H1 (cell line): ENCODE results near the gene TYW5. TPM values are rescaled to one million over a fixed set of nuclear protein-coding genes. Genes with fewer than 3 reads are reported as not detected.

Source experiments
- CTCF ChIA-PET: fragments of 300-600 bp; sonication (Branson Sonifier 250); formaldehyde crosslinking; loops from one replicate; lab custom pipeline; 2021; ENCODE audit not compliant: partially characterized antibody; lab: Charles Lee
- POLR2A ChIA-PET: fragments of 300-600 bp; sonication (Branson Sonifier 250); formaldehyde crosslinking; loops from one replicate; lab custom pipeline; 2021; ENCODE audit warnings: inconsistent platforms; ENCODE audit not compliant: partially characterized antibody; lab: Charles Lee
- DNase-seq, 2 experiments: peaks; one replicate each; pipeline versions ENCODE4 v3.0.0 to v3.0.0-alpha.2; 2010 to 2022; ENCODE audit warnings: low spot score in 2 of 2, low read depth in 1 of 2, mixed read lengths in 1 of 2
- FAIRE-seq: peaks from 2 replicates; lab custom pipeline; 2011; peaks lifted over from hg19 to GRCh38; lab: Jason Lieb, UNC
- H2AFZ ChIP-seq: 2 replicates; pipeline ENCODE4 v1.8.1; 2012; ENCODE audit warnings: low read length, inconsistent platforms
- H2AK5ac ChIP-seq: 2 replicates; pipeline ENCODE4 v1.6.1; 2013; ENCODE audit warnings: low read depth, low read length
- H2BK120ac ChIP-seq: replicated peaks from 2 replicates; pipeline ENCODE3; 2013; ENCODE audit warnings: low read depth, low read length, inconsistent platforms
- H2BK12ac ChIP-seq: 2 replicates; pipeline ENCODE4 v1.6.1; 2013; ENCODE audit warnings: low read depth, low read length
- H2BK15ac ChIP-seq: 2 replicates; pipeline ENCODE4 v1.6.1; 2013; ENCODE audit warnings: low read length
- H2BK20ac ChIP-seq: 2 replicates; pipeline ENCODE4 v1.6.1; 2013; ENCODE audit warnings: low read length
- H2BK5ac ChIP-seq: 2 replicates; pipeline ENCODE4 v1.6.1; 2013; ENCODE audit warnings: low read depth, low read length
- H3K14ac ChIP-seq: 2 replicates; pipeline ENCODE4 v1.6.1; 2013; ENCODE audit warnings: inconsistent platforms; ENCODE audit not compliant: insufficient read length
- H3K18ac ChIP-seq: 2 replicates; pipeline ENCODE4 v1.6.1; 2013; ENCODE audit warnings: low read length; ENCODE audit errors: extremely low read depth
- H3K23ac ChIP-seq: 2 replicates; pipeline ENCODE4 v1.6.1; 2013; ENCODE audit warnings: inconsistent platforms; ENCODE audit not compliant: insufficient read length
- H3K23me2 ChIP-seq: 2 replicates; pipeline ENCODE4 v1.6.1; 2013; ENCODE audit warnings: low read depth, low read length
- H3K27ac ChIP-seq: 2 replicates; pipeline ENCODE4 v1.6.1; 2011; ENCODE audit warnings: low read depth, low read length, inconsistent platforms
- H3K27me3 ChIP-seq, 4 experiments: replicated peaks in 1 of 4; 1 replicate in 1 of 4; 2 replicates in 3 of 4; pipeline versions ENCODE4 v1.6.1 to v1.8.1; 2011 to 2013; ENCODE audit warnings: low read length in 3 of 4, mild to moderate bottlenecking in 3 of 4, inconsistent platforms in 2 of 4, mixed read lengths in 2 of 4, moderate library complexity in 1 of 4; ENCODE audit not compliant: control insufficient read depth in 3 of 4, insufficient read depth in 3 of 4; ENCODE audit errors: extremely low read depth in 1 of 4
- H3K36me3 ChIP-seq, 4 experiments: 2 replicates each; pipeline versions ENCODE4 v1.6.1 to v1.8.1; 2011 to 2013; ENCODE audit warnings: mild to moderate bottlenecking in 4 of 4, low read length in 3 of 4, moderate library complexity in 2 of 4, control low read depth in 1 of 4, inconsistent platforms in 1 of 4; ENCODE audit not compliant: insufficient read depth in 4 of 4, control insufficient read depth in 2 of 4
- H3K4ac ChIP-seq: replicated peaks from 2 replicates; pipeline ENCODE3; 2013; ENCODE audit warnings: low read length, low read depth, mixed read lengths, inconsistent platforms; ENCODE audit not compliant: insufficient read length
- H3K4me1 ChIP-seq, 4 experiments: replicated peaks in 1 of 4; 1 replicate in 1 of 4; 2 replicates in 3 of 4; pipeline versions ENCODE4 v1.6.1 to v1.8.1; 2011 to 2013; ENCODE audit warnings: low read length in 3 of 4, inconsistent platforms in 2 of 4, mixed read lengths in 1 of 4; ENCODE audit not compliant: insufficient read depth in 4 of 4, control insufficient read depth in 3 of 4
- H3K4me2 ChIP-seq, 2 experiments: 2 replicates each; pipeline versions ENCODE4 v1.6.1 to v1.8.1; 2011 to 2013; ENCODE audit warnings: low read depth in 2 of 2, low read length in 2 of 2, control low read depth in 1 of 2, inconsistent platforms in 1 of 2, mild to moderate bottlenecking in 1 of 2; ENCODE audit not compliant: insufficient read depth in 1 of 2
- H3K4me3 ChIP-seq, 4 experiments: fragments of 200-600, 300-600 bp in 1 of 4; sonication (generic), shearing (Covaris generic), sonication (Bioruptor Twin) in 1 of 4; 2 replicates each; pipeline versions ENCODE4 v1.5.1 to v1.8.1; 2011 to 2016; ENCODE audit warnings: low read length in 4 of 4, low read depth in 3 of 4, control low read depth in 2 of 4, inconsistent platforms in 2 of 4, mild to moderate bottlenecking in 2 of 4, mixed read lengths in 1 of 4, moderate library complexity in 1 of 4; ENCODE audit not compliant: insufficient read depth in 2 of 4; ENCODE audit errors: extremely low read depth in 1 of 4
- H3K56ac ChIP-seq: replicated peaks from 2 replicates; pipeline ENCODE3; 2013; ENCODE audit warnings: low read depth, mild to moderate bottlenecking, mixed read lengths, low read length, inconsistent platforms; ENCODE audit not compliant: insufficient read length
- H3K79me1 ChIP-seq: 2 replicates; pipeline ENCODE4 v1.6.1; 2013; ENCODE audit warnings: low read depth, low read length, control low read depth
- H3K79me2 ChIP-seq, 2 experiments: 2 replicates each; pipeline versions ENCODE4 v1.6.1 to v1.8.1; 2012 to 2013; ENCODE audit warnings: low read length in 2 of 2, mild to moderate bottlenecking in 2 of 2, inconsistent platforms in 1 of 2; ENCODE audit not compliant: insufficient read depth in 2 of 2, control insufficient read depth in 1 of 2
- H3K9ac ChIP-seq, 4 experiments: replicated peaks in 1 of 4; 1 replicate in 1 of 4; 2 replicates in 3 of 4; pipeline versions ENCODE4 v1.6.1 to v1.8.1; 2011 to 2013; ENCODE audit warnings: low read depth in 3 of 4, low read length in 3 of 4, control low read depth in 2 of 4, mild to moderate bottlenecking in 2 of 4, moderate library complexity in 2 of 4, inconsistent platforms in 1 of 4; ENCODE audit errors: extremely low read depth in 1 of 4
- H3K9me3 ChIP-seq, 2 experiments: 2 replicates each; pipeline versions ENCODE4 v1.6.1 to v1.8.1; 2012 to 2013; ENCODE audit warnings: mild to moderate bottlenecking in 2 of 2, moderate library complexity in 2 of 2, control low read depth in 1 of 2, inconsistent platforms in 1 of 2, low read depth in 1 of 2, low read length in 1 of 2, mixed read lengths in 1 of 2; ENCODE audit not compliant: insufficient read depth in 2 of 2
- H4K20me1 ChIP-seq, 2 experiments: replicated peaks in 1 of 2; 2 replicates each; pipeline versions ENCODE3 to v1.8.1; 2011 to 2013; ENCODE audit warnings: inconsistent platforms in 2 of 2, low read length in 2 of 2, mild to moderate bottlenecking in 1 of 2; ENCODE audit not compliant: insufficient read depth in 2 of 2, control insufficient read depth in 1 of 2
- H4K5ac ChIP-seq: 2 replicates; pipeline ENCODE4 v1.6.1; 2013; ENCODE audit warnings: low read length, low read depth, mixed read lengths, inconsistent platforms; ENCODE audit not compliant: insufficient read length
- H4K8ac ChIP-seq: 2 replicates; pipeline ENCODE4 v1.8.0; 2013; ENCODE audit warnings: mild to moderate bottlenecking, moderate library complexity, low read length, inconsistent platforms; ENCODE audit not compliant: insufficient read depth; ENCODE audit errors: extremely low read depth
- H4K91ac ChIP-seq: replicated peaks from 2 replicates; pipeline ENCODE3; 2013; ENCODE audit warnings: low read length, mixed read lengths, inconsistent platforms; ENCODE audit not compliant: insufficient read length
- EZH2 ChIP-seq: fragments of 200-600 bp; sonication (generic); IDR thresholded peaks from 2 replicates; pipeline ENCODE4 v1.7.1; 2012; ENCODE audit warnings: low read depth, mild to moderate bottlenecking, moderate library complexity, low read length, inconsistent platforms; ENCODE audit not compliant: severe bottlenecking
- NRF1 ChIP-seq: IDR thresholded peaks from 2 replicates; pipeline ENCODE4 v1.6.1; 2011; ENCODE audit warnings: mild to moderate bottlenecking, low read depth, low read length, improper control_type of control experiment
- WGBS, 2 experiments: shearing (Covaris generic) in 1 of 2; methylation state at CpG; one replicate each; pipeline versions ENCODE4 v1.1.6 to v1.1.7; 2013 to 2015; ENCODE audit warnings: low lambda C conversion rate in 2 of 2, mixed read lengths in 2 of 2, inconsistent platforms in 1 of 2, low coverage in 1 of 2, missing lambda C conversion rate in 1 of 2; ENCODE audit not compliant: insufficient replicate concordance in 2 of 2, insufficient coverage in 1 of 2, insufficient read length in 1 of 2; ENCODE audit errors: extremely low coverage in 1 of 2, missing lambda C conversion rate in 1 of 2; 5-methylcytosine and 5-hydroxymethylcytosine counted together
- polyA plus RNA-seq, 7 experiments: library from polyadenylated mRNA; depleted of rRNA in 3 of 7; stranded (reverse) in 5 of 7; unstranded in 2 of 7; fragments of >200 nt in 5 of 7; fragments of 200-250 nt in 2 of 7; gene quantifications; 1 replicate in 5 of 7; 2 replicates in 1 of 7; 4 replicates in 1 of 7; pipeline versions ENCODE4 v1.2.1 to v1.2.3, GENCODE V29; 2011 to 2013; ENCODE audit warnings: missing spikeins in 2 of 7, mixed read lengths in 2 of 7
- total RNA-seq: library from RNA; stranded (reverse); fragmentation: NEBNext Ultra II Directional; extraction: Animal tissue kit (Norgen Biotek cat#: 25700); gene quantifications from 2 replicates; pipeline ENCODE4 v1.2.1, GENCODE V29; 2021

Gene TYW5
- total and polyA plus RNA-seq, 2 of the 8 experiments (the other 6 are each of a cell fraction or from before 2014, with no cell fraction given) = 5.4 to 11.3 TPM

DNA sequence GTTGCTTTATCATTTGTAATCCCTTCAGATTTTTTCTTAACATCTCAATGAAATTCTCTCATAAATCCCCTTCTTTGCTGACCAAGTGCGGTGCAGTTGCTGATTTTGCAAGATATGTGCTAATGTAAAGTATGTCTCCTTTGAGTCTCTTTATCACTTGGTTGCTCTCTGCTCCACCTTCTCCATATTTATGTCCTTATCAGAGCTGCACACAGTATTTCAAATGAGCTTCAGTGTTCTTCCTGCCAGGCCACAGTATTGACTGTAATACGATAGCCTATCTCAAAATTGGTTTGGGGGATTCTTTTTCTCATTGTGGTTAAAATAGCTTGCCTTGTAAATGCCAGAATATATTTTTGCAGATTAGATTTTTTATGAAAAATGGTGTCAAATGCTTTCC lies 32.3 kb upstream of the TYW5 start:
- H3K23me2 ChIP-seq = no peaks in the 10 kb centered on the region; the same call in 1 of the 2 replicates
- no peak overlapping the region for H3K4me3 ChIP-seq
- no peak overlapping the region for H4K8ac ChIP-seq
- H2BK5ac ChIP-seq = no peak overlapping the region
- ChIA-PET CTCF (interaction anchor here (3.7 kb wide), 1 partner anchor 489 kb away, joined by 14 read pairs; no protein-coding TSS in a partner anchor), POLR2A (no interaction called here)
- H3K4me1 ChIP-seq = peaks cover 0 to 16% (median 10%) of the 10 kb centered on the region in 4 experiments; a peak in 5 of 7 replicates
- no peak overlapping the region for H3K18ac ChIP-seq
- H2BK120ac ChIP-seq = no peak overlapping the region
- H3K27ac ChIP-seq = no peak overlapping the region
- no peaks in the 10 kb centered on the region for H3K79me1 ChIP-seq
- no peaks in the 10 kb centered on the region for H3K9me3 ChIP-seq
- no peak overlapping the region for H2BK12ac ChIP-seq
- H2BK20ac ChIP-seq = no peak overlapping the region
- H3K4ac ChIP-seq = no peak overlapping the region
- peak overlapping the region; percentile 88; the same call in 1 of the 2 replicates for H2AFZ ChIP-seq
- no peak for DNase-seq
- no peak overlapping the region for H4K5ac ChIP-seq
- no peak for FAIRE-seq
- no peak overlapping the region for H3K9ac ChIP-seq
- H3K79me2 ChIP-seq = no peaks in the 10 kb centered on the region
- no peak overlapping the region for H3K23ac ChIP-seq
- no peak overlapping the region for H2BK15ac ChIP-seq
- 92% methylated on average over 2 of the region's 2 CpGs; no CpG with 5 or more reads in 1 of the 2 experiments for WGBS, 2 experiments
- H3K36me3 ChIP-seq = no peaks in the 10 kb centered on the region
- no peak overlapping the region for H3K56ac ChIP-seq
- peaks cover 0 to 1% (median 0%) of the 10 kb centered on the region in 4 experiments; a peak in 1 of 7 replicates for H3K27me3 ChIP-seq
- H3K14ac ChIP-seq = no peak overlapping the region
- no peaks in the 10 kb centered on the region for H4K20me1 ChIP-seq
- no peak overlapping the region for H3K4me2 ChIP-seq
- no peak overlapping the region for H2AK5ac ChIP-seq
- H4K91ac ChIP-seq = no peak overlapping the region
- no peak for TF ChIP-seq NRF1
- no peak for TF ChIP-seq EZH2
